Smooth muscle cell (in vitro differentiated cells): Measurements from ENCODE around the gene BCL11A. TPM values are rescaled to one million over a fixed set of nuclear protein-coding genes. Genes with fewer than 3 reads are reported as not detected.

ENCODE experiments used
- DNase-seq: peaks from one replicate; lab custom pipeline; 2025; ENCODE audit not compliant: unreplicated experiment; lab: John Stamatoyannopoulos, UW
- H2AFZ ChIP-seq: fragments of 200-600 bp; sonication (generic); 2 replicates; pipeline ENCODE4 v1.6.0; 2016; ENCODE audit warnings: antibody characterized with exemption, low read depth, mild to moderate bottlenecking
- H3F3A ChIP-seq: fragments of 200-600 bp; sonication (generic); 2 replicates; pipeline ENCODE4 v1.6.0; 2017; ENCODE audit warnings: antibody characterized with exemption, low read depth
- H3K27ac ChIP-seq: fragments of 200-600 bp; sonication (generic); 2 replicates; pipeline ENCODE4 v1.5.1; 2016; ENCODE audit warnings: low read depth, mild to moderate bottlenecking
- H3K27me3 ChIP-seq: fragments of 200-600 bp; sonication (generic); 2 replicates; pipeline ENCODE4 v1.6.1; 2016; ENCODE audit warnings: low read depth, mild to moderate bottlenecking
- H3K36me3 ChIP-seq: fragments of 200-600 bp; sonication (generic); 2 replicates; pipeline ENCODE4 v1.5.1; 2016; ENCODE audit warnings: low read depth
- H3K4me1 ChIP-seq: fragments of 200-600 bp; sonication (generic); 2 replicates; pipeline ENCODE4 v1.5.1; 2016; ENCODE audit warnings: low read depth
- H3K4me2 ChIP-seq: fragments of 200-600 bp; sonication (generic); 2 replicates; pipeline ENCODE4 v1.6.0; 2016; ENCODE audit warnings: mild to moderate bottlenecking
- H3K4me3 ChIP-seq: fragments of 200-600 bp; sonication (generic); 2 replicates; pipeline ENCODE4 v1.5.1; 2016; ENCODE audit warnings: mild to moderate bottlenecking
- H3K79me2 ChIP-seq: fragments of 200-600 bp; sonication (generic); 2 replicates; pipeline ENCODE4 v1.6.0; 2016; ENCODE audit warnings: low read depth, mild to moderate bottlenecking
- H3K9ac ChIP-seq: fragments of 200-600 bp; sonication (generic); 2 replicates; pipeline ENCODE4 v1.6.0; 2016; ENCODE audit warnings: low read depth
- H3K9me3 ChIP-seq: fragments of 200-600 bp; sonication (generic); replicated peaks from 2 replicates; pipeline ENCODE4 v1.5.1; 2016; ENCODE audit warnings: low read depth
- H4K20me1 ChIP-seq: fragments of 200-600 bp; sonication (generic); 2 replicates; pipeline ENCODE4 v1.6.0; 2016; ENCODE audit warnings: low read depth
- CTCF ChIP-seq: fragments of 200-600 bp; sonication (generic); IDR thresholded peaks from 2 replicates; pipeline ENCODE4 v1.5.1; 2017; ENCODE audit warnings: borderline replicate concordance, mild to moderate bottlenecking, antibody characterized with exemption; ENCODE audit not compliant: insufficient read depth, poor library complexity, severe bottlenecking
- WGBS: methylation state at CpG from one replicate; pipeline ENCODE4 v1.1.7; 2016; ENCODE audit warnings: low lambda C conversion rate; 5-methylcytosine and 5-hydroxymethylcytosine counted together
- polyA plus RNA-seq: library from polyadenylated mRNA; unstranded; fragments of >200 nt; fragmentation: Nextera tagmentation; extraction: Ambion mirVana; gene quantifications from 2 replicates; pipeline ENCODE4 v1.2.1, GENCODE V29; 2016
- total RNA-seq: library from RNA; depleted of rRNA; stranded (reverse); fragments of >200 nt; gene quantifications from 2 replicates; pipeline ENCODE4 v1.2.3, GENCODE V29; 2014

The BCL11A gene
- total and polyA plus RNA-seq, 2 experiments from 2014 or later, result 15.8 to 20.0 TPM

- no peak overlapping the region for H3K4me3 ChIP-seq
- H3K79me2 ChIP-seq, result peaks cover 95% of the 10 kb centered on the region
- no peak overlapping the region for H3K4me2 ChIP-seq
- no peak for DNase-seq
- 85% methylated on average over 10 of the region's 10 CpGs for WGBS
- H3K27ac ChIP-seq, result no peak overlapping the region
- H3K9me3 ChIP-seq, result no peaks in the 10 kb centered on the region
- no peak overlapping the region for H2AFZ ChIP-seq
- TF ChIP-seq CTCF, result no peak
- peaks cover 94% of the 10 kb centered on the region for H4K20me1 ChIP-seq
- H3K36me3 ChIP-seq, result no peaks in the 10 kb centered on the region
- peaks cover 8% of the 10 kb centered on the region for H3K4me1 ChIP-seq
- H3F3A ChIP-seq, result no peaks in the 10 kb centered on the region
- no peaks in the 10 kb centered on the region for H3K27me3 ChIP-seq
- H3K9ac ChIP-seq, result no peak overlapping the region
Measured at GRCh38 chr2:60505240-60505879, 48.1 kb downstream of the BCL11A start.

GRCh38 chr2:60504049-60504448, 49.4 kb downstream of the BCL11A start:
- TF ChIP-seq CTCF, result no peak
- Histone ChIP-seq H3K9ac (no peak overlapping the region), H4K20me1 (peaks cover 95% of the 10 kb centered on the region)

GRCh38 chr2:60502144-60502543, 51.3 kb downstream of the BCL11A start:
- no peak overlapping the region for H2AFZ ChIP-seq
- H3K79me2 ChIP-seq, result peaks cover 87% of the 10 kb centered on the region
- 61% methylated on average over 4 of the region's 4 CpGs for WGBS
- no peak for DNase-seq
- no peak overlapping the region for H3K27ac ChIP-seq
- H3K27me3 ChIP-seq, result no peaks in the 10 kb centered on the region
- TF ChIP-seq CTCF, result no peak
- no peak overlapping the region for H3K4me2 ChIP-seq
- H3K9me3 ChIP-seq, result no peaks in the 10 kb centered on the region
- peaks cover 6% of the 10 kb centered on the region for H3K4me1 ChIP-seq
- H3K9ac ChIP-seq, result no peak overlapping the region
- no peaks in the 10 kb centered on the region for H3F3A ChIP-seq
- H3K4me3 ChIP-seq, result no peak overlapping the region
- peaks cover 96% of the 10 kb centered on the region for H4K20me1 ChIP-seq
- H3K36me3 ChIP-seq, result no peaks in the 10 kb centered on the region

More at GRCh38 chr2:60504049-60504448, 49.4 kb downstream of the BCL11A start:
- no peaks in the 10 kb centered on the region for H3F3A ChIP-seq
- H3K27ac ChIP-seq, result no peak overlapping the region
- H3K79me2 ChIP-seq, result peaks cover 93% of the 10 kb centered on the region
- H3K9me3 ChIP-seq, result no peaks in the 10 kb centered on the region
- H3K4me2 ChIP-seq, result no peak overlapping the region
- H3K36me3 ChIP-seq, result no peaks in the 10 kb centered on the region
- H3K4me3 ChIP-seq, result no peak overlapping the region
- no peak overlapping the region for H2AFZ ChIP-seq
- 82% methylated on average over 6 of the region's 6 CpGs for WGBS
- H3K27me3 ChIP-seq, result no peaks in the 10 kb centered on the region
- no peak for DNase-seq
- peaks cover 8% of the 10 kb centered on the region for H3K4me1 ChIP-seq

GRCh38 chr2:60500861-60501260, 52.6 kb downstream of the BCL11A start:
- peaks cover 88% of the 10 kb centered on the region for H3K79me2 ChIP-seq

More at GRCh38 chr2:60500861-60501260, 52.6 kb downstream of the BCL11A start:
- Histone ChIP-seq H3K4me1 (peaks cover 14% of the 10 kb centered on the region), H3K27ac (no peak overlapping the region), H3K9ac (no peak overlapping the region), H4K20me1 (peaks cover 100% of the 10 kb centered on the region), H3K9me3 (no peaks in the 10 kb centered on the region), H3K27me3 (no peaks in the 10 kb centered on the region), H3K4me3 (no peak overlapping the region), H3K36me3 (no peaks in the 10 kb centered on the region), H2AFZ (no peak overlapping the region), H3K4me2 (no peak overlapping the region), H3F3A (no peaks in the 10 kb centered on the region)
- WGBS, result 81% methylated on average over 2 of the region's 2 CpGs
- DNase-seq, result no peak
- no peak for TF ChIP-seq CTCF
